Caco-2 (cell line): ENCODE data around the gene TEX22. TPM values are rescaled to one million over a fixed set of nuclear protein-coding genes. Genes with fewer than 3 reads are reported as not detected.

Experiments
- BruUV-seq: library from RNA; stranded (reverse); fragments of 400-500 nt; replicated peaks from 2 replicates; lab custom pipeline; 2021; lab: Mats Ljungman, UMichigan
- CTCF ChIA-PET: fragments of 300-600 bp; sonication (Branson Sonifier 250); formaldehyde crosslinking; loops from one replicate; lab custom pipeline; 2022; ENCODE audit warnings: antibody characterized with exemption; lab: Charles Lee
- POLR2A ChIA-PET: fragments of 300-600 bp; sonication (Branson Sonifier 250); formaldehyde crosslinking; loops from one replicate; lab custom pipeline; 2022; ENCODE audit warnings: antibody characterized with exemption; lab: Charles Lee
- DNase-seq, 2 experiments: peaks; one replicate each; pipeline versions ENCODE4 v3.0.0 to v3.0.0-alpha.2; 2020 to 2022
- H3K27me3 ChIP-seq: replicated peaks from 2 replicates; pipeline ENCODE4 v1.6.0; 2011; ENCODE audit warnings: low read length; ENCODE audit not compliant: control insufficient read depth, insufficient read depth
- H3K36me3 ChIP-seq: 2 replicates; pipeline ENCODE4 v1.5.1; 2011; ENCODE audit warnings: low read length; ENCODE audit not compliant: control insufficient read depth, insufficient read depth
- H3K4me1 ChIP-seq: fragments of 250-450 bp; sonication (Bioruptor Pico); 2 replicates; pipeline ENCODE4 v1.5.1; 2020; ENCODE audit warnings: mild to moderate bottlenecking
- H3K4me3 ChIP-seq: 2 replicates; pipeline ENCODE4 v1.5.1; 2011; ENCODE audit warnings: low read depth, mild to moderate bottlenecking, control low read depth, low read length
- H3K9me3 ChIP-seq: fragments of 250-450 bp; sonication (Bioruptor Pico); 2 replicates; pipeline ENCODE4 v1.5.1; 2020; ENCODE audit warnings: mild to moderate bottlenecking, moderate library complexity
- H3K27ac Mint-ChIP-seq: one replicate; pipeline ENCODE4 v1.8.0; 2022; ENCODE audit warnings: mixed read lengths; ENCODE audit not compliant: unreplicated experiment
- H3K27me3 Mint-ChIP-seq: one replicate; pipeline ENCODE4 v1.8.0; 2022; ENCODE audit warnings: mixed read lengths; ENCODE audit not compliant: insufficient read depth, unreplicated experiment
- H3K36me3 Mint-ChIP-seq: one replicate; pipeline ENCODE4 v1.8.0; 2022; ENCODE audit warnings: mild to moderate bottlenecking, mixed read lengths; ENCODE audit not compliant: insufficient read depth, unreplicated experiment
- H3K4me1 Mint-ChIP-seq: one replicate; pipeline ENCODE4 v1.8.0; 2022; ENCODE audit warnings: low read depth, mixed read lengths; ENCODE audit not compliant: unreplicated experiment
- H3K4me3 Mint-ChIP-seq: one replicate; pipeline ENCODE4 v1.8.0; 2022; ENCODE audit warnings: mild to moderate bottlenecking, moderate library complexity, mixed read lengths; ENCODE audit not compliant: unreplicated experiment
- H3K9me3 Mint-ChIP-seq: one replicate; pipeline ENCODE4 v1.8.0; 2022; ENCODE audit warnings: mixed read lengths; ENCODE audit not compliant: unreplicated experiment
- CTCF ChIP-seq, 2 experiments: fragments of 200-600 bp in 1 of 2; IDR thresholded peaks; 1 replicate in 1 of 2; 2 replicates in 1 of 2; pipeline versions ENCODE4 v1.5.1 to v1.8.0; 2011 to 2022; ENCODE audit warnings: antibody characterized with exemption in 1 of 2, control low read depth in 1 of 2, inconsistent platforms in 1 of 2, low read depth in 1 of 2, low read length in 1 of 2, mild to moderate bottlenecking in 1 of 2, moderate library complexity in 1 of 2; ENCODE audit not compliant: insufficient read depth in 1 of 2, severe bottlenecking in 1 of 2, unreplicated experiment in 1 of 2
- intact Hi-C: fragments of 100-400 bp; cut with micrococcal nuclease; formaldehyde crosslinking; loops from one replicate; pipeline ENCODE4 v1.10.0; 2022; ENCODE audit not compliant: unreplicated experiment
- total RNA-seq: library from RNA; stranded (reverse); gene quantifications from 2 replicates; pipeline ENCODE4 v1.2.3, GENCODE V29; 2022

Gene TEX22
- total RNA-seq, 1 experiment from 2014 or later = 0.86 TPM

- no TSS peak for BruUV-seq
- CTCF ChIA-PET = interaction anchor here (1.3 kb wide), 1 partner anchor 28 kb away, joined by 3 read pairs; no protein-coding TSS in a partner anchor
- POLR2A ChIA-PET = no interaction called here
Observed at GRCh38 chr14:105452963-105453362, 54.6 kb downstream of the TEX22 start.

GRCh38 chr14:105453847-105454246 lies 55.5 kb downstream of the TEX22 start:
- H3K36me3 ChIP-seq = peaks cover 3% of the 10 kb centered on the region
- DNase-seq = no peak
- no peak overlapping the region for H3K27ac Mint-ChIP-seq
- no peaks in the 10 kb centered on the region for H3K27me3 Mint-ChIP-seq
- no peak overlapping the region for H3K4me3 ChIP-seq
- intact Hi-C loops = no loop called here
- CTCF ChIA-PET = no interaction called here
- H3K4me3 Mint-ChIP-seq = no peak overlapping the region
- H3K4me1 Mint-ChIP-seq = no peaks in the 10 kb centered on the region
- H3K27me3 ChIP-seq = no peaks in the 10 kb centered on the region
- no peak for TF ChIP-seq CTCF (IDR thresholded peaks at IDR 0.05; ENCODE audit: insufficient read depth in 1 of 2, low read depth in 1 of 2, low read length in 1 of 2, severe bottlenecking in 1 of 2, unreplicated experiment in 1 of 2)
- POLR2A ChIA-PET = no interaction called here
- H3K4me1 ChIP-seq = no peaks in the 10 kb centered on the region
- BruUV-seq = no TSS peak
- H3K9me3 ChIP-seq = no peaks in the 10 kb centered on the region
- H3K36me3 Mint-ChIP-seq = peaks cover 51% of the 10 kb centered on the region
- H3K9me3 Mint-ChIP-seq = no peaks in the 10 kb centered on the region

More at GRCh38 chr14:105452963-105453362, 54.6 kb downstream of the TEX22 start:
- Mint-ChIP-seq H3K4me3 (no peak overlapping the region), H3K4me1 (no peaks in the 10 kb centered on the region), H3K27ac (no peak overlapping the region), H3K36me3 (peaks cover 53% of the 10 kb centered on the region), H3K27me3 (no peaks in the 10 kb centered on the region), H3K9me3 (no peaks in the 10 kb centered on the region)
- intact Hi-C loops = no loop called here
- H3K27me3 ChIP-seq = no peaks in the 10 kb centered on the region
- H3K36me3 ChIP-seq = peaks cover 3% of the 10 kb centered on the region
- no peak for TF ChIP-seq CTCF (IDR thresholded peaks at IDR 0.05; ENCODE audit: insufficient read depth in 1 of 2, low read depth in 1 of 2, low read length in 1 of 2, severe bottlenecking in 1 of 2, unreplicated experiment in 1 of 2)
- DNase-seq = no peak
- H3K4me1 ChIP-seq = no peaks in the 10 kb centered on the region
- H3K9me3 ChIP-seq = no peaks in the 10 kb centered on the region
- no peak overlapping the region for H3K4me3 ChIP-seq

- DNase-seq = no peak
- CTCF ChIA-PET = no interaction called here
- no peaks in the 10 kb centered on the region for H3K27me3 ChIP-seq
- H3K9me3 ChIP-seq = no peaks in the 10 kb centered on the region
- H3K36me3 ChIP-seq = peaks cover 3% of the 10 kb centered on the region
- TF ChIP-seq CTCF (IDR thresholded peaks at IDR 0.05; ENCODE audit: insufficient read depth in 1 of 2, low read depth in 1 of 2, low read length in 1 of 2, severe bottlenecking in 1 of 2, unreplicated experiment in 1 of 2) = no peak
- H3K4me3 ChIP-seq = no peak overlapping the region
- H3K4me1 ChIP-seq = no peaks in the 10 kb centered on the region
- Mint-ChIP-seq H3K9me3 (no peaks in the 10 kb centered on the region), H3K4me1 (no peaks in the 10 kb centered on the region), H3K4me3 (no peak overlapping the region), H3K27ac (no peak overlapping the region), H3K27me3 (no peaks in the 10 kb centered on the region), H3K36me3 (peaks cover 51% of the 10 kb centered on the region)
- POLR2A ChIA-PET = no interaction called here
- BruUV-seq = no TSS peak
- intact Hi-C loops = no loop called here
Observed at GRCh38 chr14:105455086-105455640, 56.8 kb downstream of the TEX22 start.
